ENCODE measurements around the gene EVA1A. TPM values are rescaled to one million over a fixed set of nuclear protein-coding genes. Genes with fewer than 3 reads are reported as not detected.

Gene EVA1A
- total RNA-seq, 1 donor from 2014 or later = 19.0 TPM

GRCh38 chr2:75484840-75485239, 75.9 kb downstream of the EVA1A start:
- peaks cover 3% of the 10 kb centered on the region for H3K9me3 Mint-ChIP-seq (ENCODE audit: unreplicated experiment)

GRCh38 chr2:75483878-75484277, 76.9 kb downstream of the EVA1A start:
- H4K20me1 ChIP-seq (ENCODE audit: insufficient read depth, low read length) = no peaks in the 10 kb centered on the region
- DNase-seq (ENCODE audit: low read depth) = no peak
- Mint-ChIP-seq H3K27ac (ENCODE audit: unreplicated experiment) (no peak overlapping the region), H3K4me3 (ENCODE audit: unreplicated experiment) (no peak overlapping the region), H3K9me3 (ENCODE audit: unreplicated experiment) (peaks cover 3% of the 10 kb centered on the region), H3K27me3 (ENCODE audit: low read depth, unreplicated experiment) (no peaks in the 10 kb centered on the region), H3K36me3 (ENCODE audit: low read depth, unreplicated experiment) (no peaks in the 10 kb centered on the region), H3K4me1 (ENCODE audit: low read depth, unreplicated experiment) (no peaks in the 10 kb centered on the region)
- H3K79me2 ChIP-seq (ENCODE audit: insufficient read depth, low read length) = no peaks in the 10 kb centered on the region
- FAIRE-seq = no peak
- no peak overlapping the region for H2AFZ ChIP-seq (ENCODE audit: low read depth, low read length)
- no peak for TF ChIP-seq CTCF (IDR thresholded peaks at IDR 0.05; ENCODE audit: insufficient read depth, low read depth, low read length)
- no peak for TF ChIP-seq EZH2 (IDR thresholded peaks at IDR 0.05; ENCODE audit: insufficient read depth, low read length)
- no peaks in the 10 kb centered on the region for H3K27me3 ChIP-seq (ENCODE audit: insufficient read depth, low read length)
- H3K9me3 ChIP-seq (ENCODE audit: insufficient read depth, low read depth, low read length) = no peaks in the 10 kb centered on the region
- no peak overlapping the region for H3K4me2 ChIP-seq (ENCODE audit: low read length)
- H3K4me3 ChIP-seq (ENCODE audit: insufficient read depth, low read depth, low read length) = no peak overlapping the region
- H3K9ac ChIP-seq (ENCODE audit: low read length) = no peak overlapping the region
- no peak overlapping the region for H3K27ac ChIP-seq (ENCODE audit: low read depth, low read length)
- H3K36me3 ChIP-seq (ENCODE audit: insufficient read depth, low read length) = no peaks in the 10 kb centered on the region
- H3K4me1 ChIP-seq (ENCODE audit: insufficient read depth, low read length) = no peaks in the 10 kb centered on the region

More at GRCh38 chr2:75484840-75485239, 75.9 kb downstream of the EVA1A start:
- Mint-ChIP-seq H3K36me3 (ENCODE audit: low read depth, unreplicated experiment) (peaks cover 2% of the 10 kb centered on the region), H3K27ac (ENCODE audit: unreplicated experiment) (no peak overlapping the region), H3K27me3 (ENCODE audit: low read depth, unreplicated experiment) (no peaks in the 10 kb centered on the region), H3K4me3 (ENCODE audit: unreplicated experiment) (no peak overlapping the region), H3K4me1 (ENCODE audit: low read depth, unreplicated experiment) (no peaks in the 10 kb centered on the region)
- Histone ChIP-seq H3K4me2 (ENCODE audit: low read length) (no peak overlapping the region), H3K79me2 (ENCODE audit: insufficient read depth, low read length) (no peaks in the 10 kb centered on the region), H3K27ac (ENCODE audit: low read depth, low read length) (no peak overlapping the region), H3K9me3 (ENCODE audit: insufficient read depth, low read depth, low read length) (no peaks in the 10 kb centered on the region), H3K4me3 (ENCODE audit: insufficient read depth, low read depth, low read length) (no peak overlapping the region), H3K9ac (ENCODE audit: low read length) (no peak overlapping the region), H4K20me1 (ENCODE audit: insufficient read depth, low read length) (no peaks in the 10 kb centered on the region), H3K36me3 (ENCODE audit: insufficient read depth, low read length) (no peaks in the 10 kb centered on the region), H3K27me3 (ENCODE audit: insufficient read depth, low read length) (no peaks in the 10 kb centered on the region), H2AFZ (ENCODE audit: low read depth, low read length) (no peak overlapping the region), H3K4me1 (ENCODE audit: insufficient read depth, low read length) (no peaks in the 10 kb centered on the region)
- TF ChIP-seq CTCF (IDR thresholded peaks at IDR 0.05; ENCODE audit: insufficient read depth, low read depth, low read length) = no peak
- no peak for TF ChIP-seq EZH2 (IDR thresholded peaks at IDR 0.05; ENCODE audit: insufficient read depth, low read length)
- DNase-seq (ENCODE audit: low read depth) (no peak), FAIRE-seq (no peak)

GRCh38 chr2:75482398-75482797, 78.3 kb downstream of the EVA1A start:
- no peak overlapping the region for H3K4me3 Mint-ChIP-seq (ENCODE audit: unreplicated experiment)
- FAIRE-seq = no peak

More at GRCh38 chr2:75482398-75482797, 78.3 kb downstream of the EVA1A start:
- H3K36me3 Mint-ChIP-seq (ENCODE audit: low read depth, unreplicated experiment) = no peaks in the 10 kb centered on the region
- H3K4me2 ChIP-seq (ENCODE audit: low read length) = no peak overlapping the region
- H3K27ac Mint-ChIP-seq (ENCODE audit: unreplicated experiment) = no peak overlapping the region
- H3K4me3 ChIP-seq (ENCODE audit: insufficient read depth, low read depth, low read length) = no peak overlapping the region
- H4K20me1 ChIP-seq (ENCODE audit: insufficient read depth, low read length) = no peaks in the 10 kb centered on the region
- no peaks in the 10 kb centered on the region for H3K9me3 ChIP-seq (ENCODE audit: insufficient read depth, low read depth, low read length)
- no peak overlapping the region for H3K9ac ChIP-seq (ENCODE audit: low read length)
- no peaks in the 10 kb centered on the region for H3K79me2 ChIP-seq (ENCODE audit: insufficient read depth, low read length)
- no peak overlapping the region for H2AFZ ChIP-seq (ENCODE audit: low read depth, low read length)
- no peaks in the 10 kb centered on the region for H3K36me3 ChIP-seq (ENCODE audit: insufficient read depth, low read length)
- no peaks in the 10 kb centered on the region for H3K27me3 Mint-ChIP-seq (ENCODE audit: low read depth, unreplicated experiment)
- no peak for TF ChIP-seq CTCF (IDR thresholded peaks at IDR 0.05; ENCODE audit: insufficient read depth, low read depth, low read length)
- no peak for TF ChIP-seq EZH2 (IDR thresholded peaks at IDR 0.05; ENCODE audit: insufficient read depth, low read length)
- no peak for DNase-seq (ENCODE audit: low read depth)
- H3K27ac ChIP-seq (ENCODE audit: low read depth, low read length) = no peak overlapping the region
- H3K27me3 ChIP-seq (ENCODE audit: insufficient read depth, low read length) = no peaks in the 10 kb centered on the region
- H3K4me1 Mint-ChIP-seq (ENCODE audit: low read depth, unreplicated experiment) = no peaks in the 10 kb centered on the region
- peaks cover 3% of the 10 kb centered on the region for H3K9me3 Mint-ChIP-seq (ENCODE audit: unreplicated experiment)
- peaks cover under 1% of the 10 kb centered on the region for H3K4me1 ChIP-seq (ENCODE audit: insufficient read depth, low read length)
